IPS-18c (cell line): ENCODE measurements around the gene ERI3.

Experiments
- H3K4me3 ChIP-seq: 2 replicates; pipeline ENCODE4 v1.7.0; 2013; ENCODE audit warnings: low read depth, mild to moderate bottlenecking, low read length, moderate library complexity; ENCODE audit not compliant: insufficient read depth
- H3K9me3 ChIP-seq: one replicate; pipeline ENCODE4 v1.6.1; 2013; ENCODE audit warnings: mild to moderate bottlenecking, low read length, moderate library complexity; ENCODE audit not compliant: control insufficient read depth, insufficient read depth

Gene ERI3

GRCh38 chr1:44355582-44356305, 687 bp upstream of the ERI3 start:
- H3K9me3 ChIP-seq = no peaks in the 10 kb centered on the region
- 0 out of 2 replicates have a peak overlapping the region, but pooled peaks have one; percentile 21 for H3K4me3 ChIP-seq

- peak overlapping the region; percentile 91 for H3K4me3 ChIP-seq
- H3K9me3 ChIP-seq = no peaks in the 10 kb centered on the region
Observed at GRCh38 chr1:44354268-44354839, 703 bp downstream of the ERI3 start.

- no peak overlapping the region for H3K4me3 ChIP-seq
- no peaks in the 10 kb centered on the region for H3K9me3 ChIP-seq
Observed at GRCh38 chr1:44353604-44354003, 1.5 kb downstream of the ERI3 start.

GRCh38 chr1:44351289-44351688, 3.8 kb downstream of the ERI3 start:
- Histone ChIP-seq H3K4me3 (no peak overlapping the region), H3K9me3 (no peaks in the 10 kb centered on the region)

- H3K4me3 ChIP-seq = no peak overlapping the region
- H3K9me3 ChIP-seq = no peaks in the 10 kb centered on the region
Observed at GRCh38 chr1:44348061-44348485, 7.0 kb downstream of the ERI3 start.

GRCh38 chr1:44347280-44347679, 7.8 kb downstream of the ERI3 start:
- no peak overlapping the region for H3K4me3 ChIP-seq
- H3K9me3 ChIP-seq = no peaks in the 10 kb centered on the region

- Histone ChIP-seq H3K9me3 (no peaks in the 10 kb centered on the region), H3K4me3 (no peak overlapping the region)
Observed at GRCh38 chr1:44346878-44347277, 8.2 kb downstream of the ERI3 start.

- no peak overlapping the region for H3K4me3 ChIP-seq
Observed at GRCh38 chr1:44346184-44346583, 8.9 kb downstream of the ERI3 start.

GRCh38 chr1:44345187-44345775, 9.8 kb downstream of the ERI3 start:
- H3K4me3 ChIP-seq = no peak overlapping the region
- H3K9me3 ChIP-seq = no peaks in the 10 kb centered on the region

More at GRCh38 chr1:44346184-44346583, 8.9 kb downstream of the ERI3 start:
- no peaks in the 10 kb centered on the region for H3K9me3 ChIP-seq

GRCh38 chr1:44339731-44340130, 15.3 kb downstream of the ERI3 start:
- H3K9me3 ChIP-seq = no peaks in the 10 kb centered on the region
- H3K4me3 ChIP-seq = no peak overlapping the region

- no peak overlapping the region for H3K4me3 ChIP-seq
- no peaks in the 10 kb centered on the region for H3K9me3 ChIP-seq
Observed at GRCh38 chr1:44338136-44338535, 16.9 kb downstream of the ERI3 start.

GRCh38 chr1:44336668-44337067, 18.4 kb downstream of the ERI3 start:
- Histone ChIP-seq H3K9me3 (no peaks in the 10 kb centered on the region), H3K4me3 (no peak overlapping the region)

- Histone ChIP-seq H3K4me3 (no peak overlapping the region), H3K9me3 (no peaks in the 10 kb centered on the region)
Observed at GRCh38 chr1:44334968-44335367, 20.1 kb downstream of the ERI3 start.

GRCh38 chr1:44333376-44333775, 21.7 kb downstream of the ERI3 start:
- no peak overlapping the region for H3K4me3 ChIP-seq

GRCh38 chr1:44332505-44332904, 22.6 kb downstream of the ERI3 start:
- H3K9me3 ChIP-seq = no peaks in the 10 kb centered on the region
- H3K4me3 ChIP-seq = no peak overlapping the region

More at GRCh38 chr1:44333376-44333775, 21.7 kb downstream of the ERI3 start:
- no peaks in the 10 kb centered on the region for H3K9me3 ChIP-seq

GRCh38 chr1:44330935-44331334, 24.1 kb downstream of the ERI3 start:
- no peaks in the 10 kb centered on the region for H3K9me3 ChIP-seq
- H3K4me3 ChIP-seq = no peak overlapping the region

GRCh38 chr1:44328671-44329416, 26.2 kb downstream of the ERI3 start:
- Histone ChIP-seq H3K9me3 (no peaks in the 10 kb centered on the region), H3K4me3 (no peak overlapping the region)
